ENCODE measurements around the gene DOCK1. TPM values are rescaled to one million over a fixed set of nuclear protein-coding genes. Genes with fewer than 3 reads are reported as not detected.

Gene DOCK1
- total RNA-seq, 1 donor from 2014 or later: 108 TPM

GRCh38 chr10:127423218-127423915 is 518.1 kb downstream of the DOCK1 start:
- no peak for DNase-seq (ENCODE audit: low read depth)

DNA sequence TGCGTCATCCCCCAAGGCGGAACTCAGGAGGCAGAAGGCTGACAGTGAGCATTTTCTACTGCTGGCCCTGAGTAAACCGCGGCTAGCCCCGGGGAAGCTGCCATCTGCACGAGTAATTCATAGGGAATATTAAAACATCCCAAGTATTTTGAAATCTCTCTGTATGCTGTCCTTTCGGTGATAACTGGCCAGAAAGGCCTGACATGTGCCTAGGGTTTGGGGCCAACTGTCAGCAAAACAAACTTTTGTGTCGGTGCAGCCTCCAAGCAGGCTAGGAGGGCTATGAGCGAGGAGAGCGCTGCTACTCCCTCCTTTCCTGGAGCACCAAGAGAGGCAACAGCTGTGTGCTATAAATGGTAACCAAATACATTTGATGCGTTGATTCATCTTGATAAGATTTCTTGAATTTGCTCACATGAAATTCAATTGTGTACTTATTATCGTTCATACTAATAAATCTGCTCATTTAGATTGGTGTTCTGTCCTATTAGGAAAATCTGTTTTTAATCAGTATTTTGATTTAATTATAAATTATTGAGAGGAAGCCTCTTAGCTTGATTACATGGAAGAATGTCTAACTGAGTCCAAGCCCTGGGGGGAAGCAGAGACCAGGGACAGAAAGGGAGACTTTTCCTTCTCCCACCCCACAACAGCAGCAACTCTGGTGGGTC is 519.5 kb downstream of the DOCK1 start:
- DNase-seq (ENCODE audit: low read depth): no peak

GRCh38 chr10:127426746-127427145 is 521.5 kb downstream of the DOCK1 start:
- DNase-seq (ENCODE audit: low read depth): no peak

- no peak for DNase-seq (ENCODE audit: low read depth)
Observed at GRCh38 chr10:127427926-127428325, 522.7 kb downstream of the DOCK1 start.

DNA sequence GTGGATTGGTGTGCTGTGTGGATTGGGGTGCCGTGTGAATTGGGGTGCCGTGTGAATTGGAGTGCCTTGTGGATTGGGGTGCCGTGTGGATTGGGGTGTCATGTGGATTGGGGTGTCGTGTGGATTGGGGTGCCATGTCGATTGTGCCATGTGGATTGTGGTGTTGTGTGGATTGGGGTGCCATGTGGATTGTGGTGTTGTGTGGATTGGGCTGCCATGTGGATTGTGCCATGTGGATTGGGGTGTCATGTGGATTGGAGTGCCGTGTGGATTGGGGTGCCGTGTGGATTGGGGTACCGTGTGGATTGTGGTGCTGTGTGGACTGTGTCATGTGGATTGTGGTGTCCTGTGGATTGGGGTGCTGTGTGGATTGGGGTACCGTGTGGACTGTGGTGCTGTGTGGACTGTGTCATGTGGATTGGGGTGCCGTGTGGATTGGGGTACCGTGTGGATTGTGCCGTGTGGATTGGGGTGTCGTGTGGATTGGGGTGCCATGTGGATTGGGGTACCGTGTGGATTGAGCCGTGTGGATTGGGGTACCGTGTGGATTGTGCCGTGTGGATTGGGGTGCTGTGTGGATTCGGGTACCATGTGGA is 523.3 kb downstream of the DOCK1 start:
- no peak for DNase-seq (ENCODE audit: low read depth)

- no peak for DNase-seq (ENCODE audit: low read depth)
Observed at GRCh38 chr10:127429601-127430312, 524.5 kb downstream of the DOCK1 start.

DNA sequence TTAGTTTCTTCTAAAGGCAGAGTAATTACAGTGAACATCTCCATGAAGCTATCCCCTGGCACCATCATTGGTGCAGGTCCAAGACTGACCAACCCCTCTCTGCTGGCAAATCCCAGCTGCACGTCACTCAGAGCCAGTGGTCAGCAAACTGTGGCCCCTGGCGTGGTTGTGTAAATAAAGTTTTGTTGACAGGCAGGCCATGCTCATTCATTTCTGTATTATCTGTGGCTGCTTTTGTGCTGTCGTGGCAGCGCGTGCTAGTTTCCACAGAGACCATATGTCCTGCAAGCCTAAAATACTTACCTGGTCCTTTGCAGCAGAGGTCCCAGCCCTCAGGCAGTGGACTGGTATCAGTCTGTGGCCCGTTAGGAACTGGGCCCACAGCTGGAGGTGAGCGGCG is 526.3 kb downstream of the DOCK1 start:
- no peak for DNase-seq (ENCODE audit: low read depth)

- DNase-seq (ENCODE audit: low read depth): no peak
Observed at GRCh38 chr10:127434006-127434405, 528.8 kb downstream of the DOCK1 start.

- no peak for DNase-seq (ENCODE audit: low read depth)
Observed at GRCh38 chr10:127435246-127435645, 530.0 kb downstream of the DOCK1 start.

GRCh38 chr10:127440371-127440770 is 535.1 kb downstream of the DOCK1 start:
- DNase-seq (ENCODE audit: low read depth): no peak

- peak; percentile 84 for DNase-seq (ENCODE audit: low read depth)
Observed at GRCh38 chr10:127441350-127442219, 536.4 kb downstream of the DOCK1 start.

DNA sequence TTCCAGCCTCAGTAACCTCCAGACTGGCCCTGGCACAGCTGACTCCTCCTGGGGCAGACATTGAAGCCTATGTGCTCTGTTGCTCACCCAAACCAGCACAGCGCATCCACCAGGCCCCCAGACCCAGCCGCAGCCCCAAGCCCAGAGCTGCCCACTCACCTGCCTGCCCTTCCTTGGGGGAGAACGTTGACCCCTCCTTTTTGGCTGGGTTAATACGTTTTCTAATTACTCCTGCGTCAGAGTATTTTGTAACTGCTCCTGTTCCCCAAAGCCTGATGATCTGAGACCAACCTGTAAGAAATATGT is 536.9 kb downstream of the DOCK1 start:
- no peak for DNase-seq (ENCODE audit: low read depth)

DNA sequence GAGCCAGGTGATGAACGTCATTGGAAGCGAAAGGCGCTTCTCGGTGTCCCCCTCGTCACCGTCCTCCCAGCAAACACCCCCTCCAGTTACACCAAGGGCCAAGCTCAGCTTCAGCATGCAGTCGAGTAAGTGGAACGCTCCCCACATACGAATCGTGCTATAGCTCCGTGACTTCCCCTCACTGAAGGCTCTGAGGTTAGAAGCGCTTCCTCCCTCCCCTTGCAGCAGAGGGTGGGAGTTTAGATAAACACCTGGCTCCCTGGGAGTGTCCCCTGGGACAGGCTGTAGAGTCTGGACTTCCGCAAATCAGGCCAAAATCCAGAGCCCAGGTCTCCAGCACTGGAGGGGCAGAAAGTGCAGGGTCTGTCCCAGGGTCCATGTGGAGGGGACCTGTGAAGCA is 538.9 kb downstream of the DOCK1 start:
- DNase-seq (ENCODE audit: low read depth): no peak

- DNase-seq (ENCODE audit: low read depth): no peak
Observed at GRCh38 chr10:127447197-127447596, 542.0 kb downstream of the DOCK1 start.

GRCh38 chr10:127449490-127449889 is 544.3 kb downstream of the DOCK1 start:
- no peak for DNase-seq (ENCODE audit: low read depth)

DNA sequence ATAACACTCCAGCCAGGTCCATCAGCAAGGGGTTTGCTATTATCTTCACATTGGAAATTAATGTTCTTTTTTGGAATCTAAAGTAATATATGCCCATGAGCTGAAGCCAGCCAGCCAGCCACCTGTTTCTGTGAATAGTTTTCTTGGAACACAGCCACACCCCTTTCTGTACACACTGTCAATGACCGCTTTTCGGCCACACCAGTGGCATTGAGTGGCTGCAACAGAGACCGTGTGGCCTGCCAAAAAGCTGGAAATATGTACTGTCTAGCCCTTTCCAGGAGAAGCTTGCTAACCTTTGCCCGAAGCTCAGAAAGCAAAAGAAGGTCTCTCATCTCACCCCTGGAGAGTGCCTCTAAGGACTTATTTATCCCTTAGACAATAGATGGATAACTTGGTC is 545.4 kb downstream of the DOCK1 start:
- DNase-seq (ENCODE audit: low read depth): no peak

DNA sequence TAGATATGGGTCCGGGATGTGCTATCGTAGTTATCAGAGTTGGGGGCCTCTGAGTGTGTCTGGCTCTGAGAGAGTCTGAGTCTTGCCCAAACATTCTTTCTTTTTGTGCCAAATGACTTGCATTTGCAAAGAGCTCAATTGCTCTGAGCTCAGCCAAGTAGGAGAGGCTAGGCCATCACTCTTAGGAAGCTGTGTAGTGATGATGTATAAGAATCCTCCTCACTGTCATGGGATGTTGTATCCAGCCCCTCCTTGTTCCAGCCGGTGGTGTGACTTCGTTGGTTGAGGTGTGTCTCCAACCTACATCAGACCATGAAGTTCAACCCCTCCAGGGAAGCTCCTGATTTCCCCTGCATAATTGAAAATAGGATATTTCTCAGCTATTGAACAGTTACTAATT is 546.4 kb downstream of the DOCK1 start:
- no peak for DNase-seq (ENCODE audit: low read depth)

DNA sequence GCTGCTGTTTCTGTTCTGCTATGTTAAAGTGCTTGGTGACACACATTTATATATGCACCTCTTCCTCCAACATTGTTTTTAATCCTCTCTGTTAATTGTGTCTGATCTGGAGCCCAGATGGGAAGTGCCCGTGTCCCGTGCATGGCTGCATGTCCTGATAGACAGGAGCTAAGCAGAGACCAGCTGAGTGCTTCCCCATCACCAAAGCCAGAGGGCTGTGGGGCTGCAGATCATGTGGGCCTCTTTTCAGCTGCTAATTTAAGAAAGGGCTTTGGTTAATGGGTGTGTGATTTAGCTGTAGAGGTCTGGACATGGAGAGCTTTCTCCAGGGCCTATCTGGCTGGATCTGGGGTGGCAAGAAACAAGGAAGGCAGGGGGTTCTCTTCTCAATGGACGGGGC is 547.3 kb downstream of the DOCK1 start:
- no peak for DNase-seq (ENCODE audit: low read depth)

DNA sequence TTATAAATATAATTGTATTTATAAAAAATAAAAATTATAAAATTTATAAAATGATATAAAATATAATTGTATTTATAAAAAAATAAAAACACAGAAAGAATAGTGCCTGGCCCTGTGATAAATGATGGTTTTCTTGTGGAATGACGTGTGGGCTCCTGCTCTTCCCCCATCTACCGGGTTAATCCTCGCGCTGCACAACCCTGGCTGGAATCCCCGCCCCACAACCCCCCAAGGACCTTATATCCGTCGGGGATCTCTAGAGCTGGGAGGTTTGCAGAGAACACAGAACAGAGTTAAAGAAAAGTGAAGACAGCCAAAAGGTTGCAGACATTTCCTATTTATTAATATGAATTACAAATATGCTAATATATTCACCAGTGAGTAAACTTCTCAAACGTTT is 548.5 kb downstream of the DOCK1 start:
- DNase-seq (ENCODE audit: low read depth): no peak

DNA sequence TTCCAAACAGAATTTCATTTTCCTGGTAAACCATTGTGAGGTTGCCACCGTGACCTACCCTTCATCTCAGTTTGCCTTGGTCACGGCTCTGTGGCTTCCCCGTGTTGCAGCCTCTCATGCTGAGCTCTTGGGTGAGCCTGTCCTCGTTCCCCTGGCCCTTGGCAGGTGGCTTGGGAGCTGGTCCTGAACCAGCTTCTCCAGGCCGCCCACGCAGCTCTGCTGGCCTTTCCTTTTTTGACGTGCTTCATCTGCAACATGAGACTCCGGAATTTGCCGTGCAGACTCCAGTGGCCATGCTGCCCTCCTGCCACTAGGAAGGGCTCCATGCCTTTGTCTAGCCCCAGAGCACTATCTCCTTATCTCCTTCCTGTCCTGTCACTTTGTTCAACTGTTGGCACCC is 550.9 kb downstream of the DOCK1 start:
- DNase-seq (ENCODE audit: low read depth): no peak

- DNase-seq (ENCODE audit: low read depth): no peak
Observed at GRCh38 chr10:127458016-127458810, 553.0 kb downstream of the DOCK1 start.
